ENCODE measurements around the gene FAM131A.

Gene FAM131A

GRCh38 chr3:184379358-184380184 is 42.2 kb downstream of the FAM131A start, which contains the start of gene CHRD:
Gene CHRD (plus strand): TSS chr3:184380054. CDS start chr3:184380319, 265 bp downstream.
- peak; percentile 49 for DNase-seq

GRCh38 chr3:184380185-184380626 is 42.8 kb downstream of the FAM131A start:
- DNase-seq = peak; percentile 85

- DNase-seq = peak; percentile 59
Observed at GRCh38 chr3:184380627-184381260, 43.3 kb downstream of the FAM131A start.

GRCh38 chr3:184381261-184382224 is 44.1 kb downstream of the FAM131A start:
- DNase-seq = peak; percentile 68

- no peak for DNase-seq
Observed at GRCh38 chr3:184382326-184383032, 45.1 kb downstream of the FAM131A start.

- DNase-seq = no peak
Observed at GRCh38 chr3:184383033-184383740, 45.8 kb downstream of the FAM131A start.

GRCh38 chr3:184384342-184384741 is 46.9 kb downstream of the FAM131A start:
- DNase-seq = no peak

GRCh38 chr3:184384856-184385422 is 47.5 kb downstream of the FAM131A start:
- no peak for DNase-seq

- no peak for DNase-seq
Observed at GRCh38 chr3:184386047-184386806, 48.8 kb downstream of the FAM131A start.

- DNase-seq = no peak
Observed at GRCh38 chr3:184387174-184387714, 49.8 kb downstream of the FAM131A start.

- no peak for DNase-seq
Observed at GRCh38 chr3:184388164-184388935, 51.0 kb downstream of the FAM131A start.

GRCh38 chr3:184388936-184389230 is 51.5 kb downstream of the FAM131A start:
- DNase-seq = no peak

GRCh38 chr3:184389384-184389783 is 52.0 kb downstream of the FAM131A start:
- DNase-seq = no peak

GRCh38 chr3:184389935-184390528 is 52.6 kb downstream of the FAM131A start:
- no peak for DNase-seq

GRCh38 chr3:184391266-184391665 is 53.9 kb downstream of the FAM131A start:
- no peak for DNase-seq

GRCh38 chr3:184395320-184395660 is 57.9 kb downstream of the FAM131A start:
- DNase-seq = no peak
